C4-2B (cell line): ENCODE data around the gene SLC10A3.

ENCODE experiments used
- ZFX ChIP-seq: fragments of 450-650 bp; IDR thresholded peaks from 2 replicates; pipeline ENCODE4 v1.6.1; 2017
- TF ChIP-seq, protein P1 (sequence below): fragments of 450-650 bp; conservative IDR thresholded peaks from 2 replicates; pipeline ENCODE4 v1.5.1; 2017; ENCODE audit warnings: mild to moderate bottlenecking

DNA sequence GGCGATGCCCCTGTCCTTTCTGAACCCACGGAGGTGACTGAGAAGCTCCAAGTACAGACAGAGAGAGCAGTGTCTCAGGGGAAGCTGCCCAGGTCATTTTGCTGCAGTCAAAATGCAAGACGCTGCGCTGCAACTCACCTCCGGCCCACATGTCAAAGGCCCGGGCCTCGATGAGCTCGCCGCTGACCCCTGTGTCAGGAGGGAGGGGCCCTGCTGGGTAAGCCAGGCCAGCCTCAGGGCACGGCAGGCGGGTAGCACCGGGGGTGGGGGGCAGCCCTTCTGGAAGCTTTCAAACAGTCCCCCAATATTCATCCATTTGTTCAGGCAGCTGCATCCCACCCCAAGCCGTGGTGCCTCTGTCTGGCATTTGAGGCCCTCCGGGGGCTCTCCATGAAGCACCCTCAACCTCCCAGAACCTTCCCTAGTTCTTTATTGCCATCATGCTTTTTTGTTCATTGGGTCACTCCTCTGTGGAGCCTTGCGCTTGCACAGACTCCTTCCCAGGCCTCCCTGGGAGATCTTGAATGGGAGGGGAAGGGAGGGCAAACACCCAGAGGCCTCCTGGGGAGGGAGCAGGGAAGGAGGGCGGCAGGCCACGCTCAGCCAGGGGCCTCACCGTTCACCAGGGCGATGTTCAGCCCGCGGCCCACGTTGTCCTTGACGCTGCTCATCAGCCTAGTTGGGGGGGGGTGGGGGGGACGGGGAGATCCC, 17.4 kb upstream of the SLC10A3 start:
- TF ChIP-seq, protein P1, sequence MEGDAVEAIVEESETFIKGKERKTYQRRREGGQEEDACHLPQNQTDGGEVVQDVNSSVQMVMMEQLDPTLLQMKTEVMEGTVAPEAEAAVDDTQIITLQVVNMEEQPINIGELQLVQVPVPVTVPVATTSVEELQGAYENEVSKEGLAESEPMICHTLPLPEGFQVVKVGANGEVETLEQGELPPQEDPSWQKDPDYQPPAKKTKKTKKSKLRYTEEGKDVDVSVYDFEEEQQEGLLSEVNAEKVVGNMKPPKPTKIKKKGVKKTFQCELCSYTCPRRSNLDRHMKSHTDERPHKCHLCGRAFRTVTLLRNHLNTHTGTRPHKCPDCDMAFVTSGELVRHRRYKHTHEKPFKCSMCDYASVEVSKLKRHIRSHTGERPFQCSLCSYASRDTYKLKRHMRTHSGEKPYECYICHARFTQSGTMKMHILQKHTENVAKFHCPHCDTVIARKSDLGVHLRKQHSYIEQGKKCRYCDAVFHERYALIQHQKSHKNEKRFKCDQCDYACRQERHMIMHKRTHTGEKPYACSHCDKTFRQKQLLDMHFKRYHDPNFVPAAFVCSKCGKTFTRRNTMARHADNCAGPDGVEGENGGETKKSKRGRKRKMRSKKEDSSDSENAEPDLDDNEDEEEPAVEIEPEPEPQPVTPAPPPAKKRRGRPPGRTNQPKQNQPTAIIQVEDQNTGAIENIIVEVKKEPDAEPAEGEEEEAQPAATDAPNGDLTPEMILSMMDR, result no peak
- TF ChIP-seq ZFX, result no peak
